ENCODE results near the gene ABCC3. TPM values are rescaled to one million over a fixed set of nuclear protein-coding genes. Genes with fewer than 3 reads are reported as not detected.
A peak's percentile ranks its signal among the peaks of the same experiment; 100 is the strongest.

The ABCC3 gene
- total and polyA plus RNA-seq, 9 of the 15 experiments (the other 6 are each of a cell fraction or from before 2014, with no cell fraction given): 0.03 to 1.6 (median 0.42) TPM; not detected in 5

GRCh38 chr17:50664788-50665458 is 30.2 kb downstream of the ABCC3 start (continued):
- TF ChIP-seq ZNF217 (CRISPR knock-in tag; IDR thresholded peaks at IDR 0.05): no peak
- no peak for TF ChIP-seq CBX1 (IDR thresholded peaks at IDR 0.05; ENCODE audit: low read depth)
- no peak for TF ChIP-seq SPI1 (IDR thresholded peaks at IDR 0.05; ENCODE audit: borderline replicate concordance, low read depth, low read length)
- no peak for TF ChIP-seq TBP (optimal IDR thresholded peaks at IDR 0.05; ENCODE audit: low read depth, low read length)
- no peak for TF ChIP-seq FUS (optimal IDR thresholded peaks at IDR 0.05; ENCODE audit: low read depth, low read length)
- TF ChIP-seq SIX5 (IDR thresholded peaks at IDR 0.05; ENCODE audit: borderline replicate concordance in 1 of 2, insufficient read depth in 1 of 2, low read depth in 1 of 2, low read length in 2 of 2): no peak
- no peak for TF ChIP-seq TRIM24 (IDR thresholded peaks at IDR 0.05)
- no peak for TF ChIP-seq EWSR1 (IDR thresholded peaks at IDR 0.05; ENCODE audit: borderline replicate concordance, low read depth, partially characterized antibody)
- TF ChIP-seq PML (IDR thresholded peaks at IDR 0.05; ENCODE audit: low read length): no peak
- TF ChIP-seq POLR3A (IDR thresholded peaks at IDR 0.05; ENCODE audit: borderline replicate concordance, extremely low read depth, insufficient read depth, insufficient read length): no peak
- no peak for TF ChIP-seq FOXJ2 (tag; IDR thresholded peaks at IDR 0.05)
- TF ChIP-seq ZNF592 (IDR thresholded peaks at IDR 0.05): peak; percentile 57; the same call in 1 of the 2 replicates
- TF ChIP-seq ZNF695 (CRISPR knock-in tag; IDR thresholded peaks at IDR 0.05): no peak
- TF ChIP-seq HCFC1 (IDR thresholded peaks at IDR 0.05; ENCODE audit: low read depth, low read length): no peak
- no peak for TF ChIP-seq PRPF4 (IDR thresholded peaks at IDR 0.05; ENCODE audit: insufficient read depth, low read depth, low read length, poor library complexity, severe bottlenecking)
- no peak for TF ChIP-seq ZBTB8A (IDR thresholded peaks at IDR 0.05; ENCODE audit: partially characterized antibody)
- no peak for TF ChIP-seq NCOA1 (IDR thresholded peaks at IDR 0.05; ENCODE audit: low read depth)
- TF ChIP-seq ZC3H8 (IDR thresholded peaks at IDR 0.05): no peak
- TF ChIP-seq BCL6 (CRISPR knock-in tag; IDR thresholded peaks at IDR 0.05): no peak
- TF ChIP-seq NELFE (IDR thresholded peaks at IDR 0.05; ENCODE audit: insufficient read depth, insufficient read length): no peak
- TF ChIP-seq DPF2 (IDR thresholded peaks at IDR 0.05): peak; percentile 78
- TF ChIP-seq IRF9 (tag; IDR thresholded peaks at IDR 0.05): no peak
- no peak for TF ChIP-seq NONO (IDR thresholded peaks at IDR 0.05; ENCODE audit: low read depth in 2 of 2, low read length in 1 of 2)
- no peak for TF ChIP-seq TAF15 (IDR thresholded peaks at IDR 0.05; ENCODE audit: low read depth, low read length)
- TF ChIP-seq RHOXF2B (CRISPR knock-in tag; conservative IDR thresholded peaks at IDR 0.05): no peak
- TF ChIP-seq NR1H2 (CRISPR knock-in tag; IDR thresholded peaks at IDR 0.05): no peak
